ENCODE results near the gene FBH1.
"Not testable (repeated sequence)": the region's sequence is repeated elsewhere in the genome, so short reads cannot be mapped to it uniquely, and the experiment has no call there.

The FBH1 gene

DNA sequence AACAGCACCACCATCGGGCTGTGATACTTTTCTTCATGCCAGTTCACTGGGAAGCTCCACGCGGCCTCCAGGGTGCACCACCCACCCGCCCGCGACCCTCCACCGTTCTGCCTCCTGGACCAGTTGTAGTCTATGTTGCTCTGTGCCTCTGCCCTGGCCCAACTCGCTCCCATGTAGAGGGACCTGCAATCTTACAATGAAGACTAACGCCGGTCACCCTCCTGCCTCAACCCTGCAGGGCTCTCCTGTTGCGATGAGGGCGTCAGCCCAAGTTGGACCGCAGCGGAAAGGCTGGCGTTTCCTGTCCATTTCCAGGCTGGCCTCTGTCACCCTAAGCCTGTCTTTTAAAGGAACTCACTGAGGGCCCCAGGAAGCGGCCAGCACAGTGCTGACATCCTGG is 52.4 kb downstream of the FBH1 start:
- no peak for DNase-seq (ENCODE audit: low read depth)

DNA sequence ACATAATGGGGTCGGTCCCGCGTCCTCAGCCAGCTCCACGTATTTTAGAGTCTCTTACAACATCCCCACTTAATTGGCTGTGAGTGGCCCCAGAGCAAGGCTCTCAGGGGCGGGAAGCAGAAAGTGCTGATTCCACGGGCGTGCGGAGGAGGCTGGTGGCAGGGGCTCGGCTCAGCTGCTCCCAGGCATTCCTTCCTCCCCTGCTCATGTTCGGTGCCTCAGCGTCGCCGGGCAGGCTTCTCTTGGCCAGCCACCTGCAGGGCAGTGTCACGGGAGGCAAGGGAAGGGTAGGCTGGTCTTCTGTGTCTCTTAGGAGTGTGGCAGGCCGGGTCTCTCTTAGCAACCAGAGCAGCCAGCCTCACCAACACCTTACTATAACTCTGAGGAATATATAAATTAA is 53.5 kb downstream of the FBH1 start:
- no peak for DNase-seq (ENCODE audit: low read depth)

DNA sequence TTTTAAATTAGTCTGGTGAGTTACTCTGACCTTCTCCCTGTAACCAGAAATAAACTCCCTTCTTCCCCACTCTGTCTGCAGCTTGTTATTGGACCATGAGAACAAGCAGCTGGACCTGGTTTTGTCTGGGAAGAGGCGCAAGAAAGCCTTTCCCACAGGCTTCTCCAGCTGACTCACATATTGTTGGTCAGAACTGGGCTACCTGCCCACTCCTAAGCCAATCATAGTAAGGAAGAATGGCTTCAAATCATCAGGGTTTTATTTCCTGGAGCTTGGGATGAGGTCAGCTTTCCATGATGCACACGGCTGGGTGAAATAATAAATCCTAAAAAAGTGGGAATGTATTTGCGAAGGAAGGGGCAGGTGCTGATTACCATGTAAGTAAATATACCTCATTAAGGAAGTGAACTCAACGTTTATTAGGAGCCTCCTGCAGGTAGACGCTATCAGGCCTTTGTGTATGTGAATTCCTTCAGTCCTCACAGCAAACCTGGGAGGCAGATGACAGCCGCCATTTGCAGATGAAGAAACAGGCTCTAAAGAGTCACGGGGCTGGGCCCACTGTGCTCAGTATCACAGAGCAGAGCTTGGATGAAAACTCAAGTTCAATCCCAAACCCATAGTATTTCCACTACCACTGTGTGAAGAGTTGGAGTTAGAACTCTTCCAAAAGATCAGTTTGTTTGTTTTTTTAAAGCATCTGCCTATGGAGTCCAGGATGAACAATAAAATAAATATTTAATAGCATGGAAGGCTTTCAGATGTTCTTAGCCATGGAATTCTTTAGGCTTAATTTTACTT is 54.5 kb downstream of the FBH1 start:
- peak; percentile 80 for DNase-seq (ENCODE audit: low read depth)

DNA sequence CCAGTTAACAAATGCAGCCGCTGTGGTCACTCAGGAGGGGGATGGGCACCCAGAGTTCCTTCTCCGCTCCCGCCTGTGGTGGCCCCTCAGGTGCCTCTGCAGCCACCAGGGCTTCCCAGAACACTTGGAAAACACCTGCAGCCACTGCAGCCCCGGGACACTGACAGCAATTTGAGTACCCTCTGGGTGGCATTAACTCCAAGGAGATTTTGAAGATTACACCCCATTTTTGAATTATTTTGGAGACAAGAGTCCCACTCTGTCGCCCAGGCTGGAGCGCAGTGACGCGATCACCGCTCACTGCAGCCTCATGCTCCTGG is 55.1 kb downstream of the FBH1 start:
- no peak for DNase-seq (ENCODE audit: low read depth)

DNA sequence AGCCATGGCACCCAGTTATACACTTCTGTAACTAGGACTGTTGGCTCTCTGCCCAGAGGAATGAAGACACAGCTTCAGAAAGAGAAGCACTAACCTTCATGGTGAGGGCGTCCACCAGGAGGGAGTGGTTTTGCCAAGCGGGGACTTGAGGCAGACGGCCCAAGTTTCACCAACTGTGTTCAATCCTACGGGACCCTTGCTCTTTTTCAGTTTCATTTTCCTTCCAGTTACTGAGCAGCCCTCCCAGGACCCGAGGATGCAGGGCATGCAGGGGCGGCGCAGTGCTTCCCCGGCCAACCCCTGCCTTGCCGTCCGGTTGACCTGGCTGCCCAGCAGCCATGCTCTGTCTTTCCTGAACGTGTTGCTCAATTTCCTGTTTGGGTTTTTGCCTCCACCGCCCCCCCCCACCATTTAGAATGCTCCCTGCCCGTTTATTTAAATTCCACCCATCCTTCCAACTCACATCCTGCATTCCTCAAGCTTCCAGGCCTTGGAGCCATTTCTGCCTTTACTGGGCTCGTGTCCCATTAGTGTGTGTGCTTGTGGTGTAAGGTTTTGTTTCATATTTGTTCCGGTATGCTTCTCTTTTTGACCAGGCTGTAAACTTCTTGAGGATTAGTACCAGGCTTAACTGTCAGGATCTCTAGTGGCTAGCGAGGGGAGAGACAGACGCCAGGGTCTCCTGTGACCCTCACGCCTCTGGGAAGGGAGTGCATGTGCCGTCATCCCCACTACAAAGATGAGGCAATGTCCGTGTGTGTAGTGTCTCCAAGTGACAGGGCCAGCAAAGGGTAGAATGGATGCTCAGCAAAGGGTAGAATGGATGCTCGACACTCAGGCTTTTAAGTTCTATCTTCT is 55.7 kb downstream of the FBH1 start:
- no peak for DNase-seq (ENCODE audit: low read depth)

DNA sequence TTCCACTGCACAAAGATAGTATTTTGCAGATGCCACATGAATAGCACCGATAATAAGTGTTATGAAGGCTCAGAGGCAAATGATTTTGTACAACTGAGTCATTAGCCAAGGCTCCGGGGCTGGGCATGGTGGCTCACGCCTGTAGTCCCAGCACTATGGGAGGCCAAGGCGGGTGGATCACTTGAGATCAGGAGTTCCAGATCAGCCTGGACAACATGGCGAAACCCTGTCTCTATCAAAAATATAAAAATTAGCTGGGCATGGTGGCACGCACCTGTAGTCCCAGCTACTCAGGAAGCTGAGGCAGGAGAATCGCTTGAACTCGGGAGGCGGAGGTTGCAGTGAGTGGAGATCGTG is 56.4 kb downstream of the FBH1 start:
- not testable (repeated sequence) for DNase-seq (ENCODE audit: low read depth)

DNA sequence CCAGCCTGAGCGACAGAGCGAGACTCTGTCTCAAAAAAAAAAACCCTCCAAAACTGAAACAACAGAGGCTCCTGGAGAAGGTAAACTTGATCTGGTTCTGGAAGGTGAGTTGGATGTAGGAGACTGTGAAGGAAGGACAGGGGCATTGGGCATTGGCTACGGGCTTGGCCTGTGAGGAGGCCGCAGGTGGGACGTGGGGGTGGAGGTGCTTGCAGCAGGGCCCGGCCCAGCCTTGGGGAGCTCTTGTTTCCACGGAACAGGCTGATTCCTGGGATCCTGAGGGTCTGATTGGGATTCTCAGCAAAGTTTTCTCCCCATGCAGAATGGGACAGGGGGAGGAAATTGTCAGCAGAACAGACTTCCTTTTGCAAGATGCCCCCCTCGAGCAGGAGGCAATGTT is 56.7 kb downstream of the FBH1 start:
- no peak for DNase-seq (ENCODE audit: low read depth)

DNA sequence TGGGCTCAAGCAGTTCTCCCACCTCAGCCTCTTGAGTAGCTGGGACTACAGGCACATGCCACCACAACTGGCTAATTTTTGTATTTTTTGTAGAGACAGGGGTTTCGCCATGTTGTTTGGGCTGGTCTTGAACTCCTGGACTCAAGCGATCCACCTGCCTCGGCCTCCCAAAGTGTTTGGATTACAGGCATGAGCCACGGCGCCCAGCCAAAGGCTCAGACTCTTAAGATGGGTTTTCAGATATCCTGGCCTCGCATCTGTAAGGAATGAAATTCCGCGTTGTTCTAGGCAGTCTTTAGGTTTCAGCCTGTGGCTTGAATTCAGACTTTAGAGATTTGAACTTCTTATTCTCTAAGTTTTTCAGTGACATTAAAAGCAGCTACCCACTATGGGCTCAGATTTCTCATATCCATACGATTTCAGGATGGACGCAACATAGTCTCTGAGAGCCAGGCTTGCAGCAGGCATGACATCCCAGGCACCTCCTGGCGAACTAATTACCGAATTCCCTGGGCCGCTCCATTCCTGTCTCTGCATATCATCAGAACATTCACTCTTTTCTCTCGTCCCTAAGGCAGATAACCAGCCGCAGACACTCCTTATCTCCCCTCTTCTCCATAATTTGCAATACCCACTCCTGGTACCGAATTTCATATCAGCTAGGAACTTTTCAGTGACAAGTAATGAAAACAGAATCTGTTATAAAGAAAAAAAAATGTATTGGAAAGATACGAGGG is 57.6 kb downstream of the FBH1 start:
- no peak for DNase-seq (ENCODE audit: low read depth)

DNA sequence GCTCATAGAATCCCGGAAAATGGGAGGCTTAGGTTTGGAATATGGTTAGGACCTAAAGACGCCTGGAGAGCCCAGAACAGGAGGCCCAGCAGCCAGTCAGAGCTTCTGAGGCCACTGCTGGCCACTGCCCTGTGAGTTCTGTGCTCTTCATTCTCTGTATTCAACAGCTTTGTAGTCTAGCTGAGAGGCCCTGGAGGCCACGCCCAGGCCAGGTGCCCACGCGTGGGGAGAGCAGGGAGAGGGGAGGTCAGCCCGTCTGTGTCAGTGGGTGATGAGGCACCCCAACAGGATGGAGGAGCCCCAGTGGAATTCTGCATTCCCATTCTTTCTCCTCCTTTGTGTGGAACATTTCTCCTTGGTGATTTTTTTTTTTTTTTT is 58.2 kb downstream of the FBH1 start:
- DNase-seq (ENCODE audit: low read depth), result no peak

DNA sequence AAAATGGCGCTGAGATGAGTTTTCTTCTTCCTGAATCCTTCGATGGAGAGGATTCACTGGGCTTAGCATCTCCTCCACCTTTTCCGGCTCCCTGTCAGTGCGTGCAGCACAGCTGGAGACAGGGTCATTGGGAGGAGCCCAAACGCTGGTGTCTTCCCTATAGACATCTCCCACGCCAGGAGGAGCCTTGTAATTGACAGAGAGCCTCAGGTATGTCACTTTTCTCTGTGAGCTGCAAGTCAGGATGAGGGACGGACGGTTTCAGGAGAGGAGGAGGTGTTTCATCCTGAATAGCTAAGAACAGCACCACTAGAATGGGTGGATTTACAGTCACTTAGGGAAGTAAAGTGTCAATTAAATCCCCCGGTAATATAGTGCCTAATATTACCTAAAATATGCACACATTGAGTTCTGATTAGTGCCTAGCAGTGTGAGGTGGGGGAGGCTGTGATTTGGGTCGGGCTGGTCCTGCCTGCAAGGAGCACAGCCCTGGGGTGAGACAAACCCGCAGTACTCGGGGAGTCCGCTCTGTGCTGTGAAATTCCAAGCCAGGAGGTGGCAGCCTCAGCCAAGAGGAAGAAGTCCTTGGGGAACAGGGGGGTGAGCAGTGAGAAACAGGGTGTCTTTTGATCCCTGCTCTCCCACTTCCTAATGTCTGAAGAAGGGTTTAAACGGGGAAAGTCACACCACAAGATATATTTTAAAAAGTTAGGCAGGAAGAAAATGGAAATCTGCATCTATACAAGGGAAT is 59.1 kb downstream of the FBH1 start:
- DNase-seq (ENCODE audit: low read depth), result no peak

DNA sequence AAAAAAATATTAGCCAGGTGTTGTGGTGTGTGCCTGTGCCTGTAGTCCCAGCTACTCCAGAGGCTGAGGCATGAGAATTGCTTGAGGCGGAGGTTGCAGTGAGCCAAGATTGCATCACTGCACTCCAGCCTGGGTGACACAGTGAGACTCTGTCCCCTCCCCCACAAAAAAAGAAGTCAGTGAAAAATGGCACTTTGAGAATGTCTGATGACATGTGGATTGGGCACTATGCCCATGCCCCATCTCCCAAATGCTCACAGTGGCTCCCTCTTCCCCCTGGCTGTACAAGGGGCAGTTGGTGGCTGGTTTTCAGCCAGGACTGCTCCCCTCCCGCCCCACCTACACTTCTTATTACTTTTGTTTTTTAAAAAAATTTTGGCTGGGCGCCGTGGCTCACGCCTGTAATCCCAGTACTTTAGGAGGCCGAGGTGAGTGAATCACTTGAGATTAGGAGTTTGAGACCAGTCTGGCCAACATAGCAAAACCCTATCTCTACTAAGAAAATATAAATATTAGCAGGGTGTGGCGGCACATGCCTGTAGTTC is 61.2 kb downstream of the FBH1 start:
- no peak for DNase-seq (ENCODE audit: low read depth)

DNA sequence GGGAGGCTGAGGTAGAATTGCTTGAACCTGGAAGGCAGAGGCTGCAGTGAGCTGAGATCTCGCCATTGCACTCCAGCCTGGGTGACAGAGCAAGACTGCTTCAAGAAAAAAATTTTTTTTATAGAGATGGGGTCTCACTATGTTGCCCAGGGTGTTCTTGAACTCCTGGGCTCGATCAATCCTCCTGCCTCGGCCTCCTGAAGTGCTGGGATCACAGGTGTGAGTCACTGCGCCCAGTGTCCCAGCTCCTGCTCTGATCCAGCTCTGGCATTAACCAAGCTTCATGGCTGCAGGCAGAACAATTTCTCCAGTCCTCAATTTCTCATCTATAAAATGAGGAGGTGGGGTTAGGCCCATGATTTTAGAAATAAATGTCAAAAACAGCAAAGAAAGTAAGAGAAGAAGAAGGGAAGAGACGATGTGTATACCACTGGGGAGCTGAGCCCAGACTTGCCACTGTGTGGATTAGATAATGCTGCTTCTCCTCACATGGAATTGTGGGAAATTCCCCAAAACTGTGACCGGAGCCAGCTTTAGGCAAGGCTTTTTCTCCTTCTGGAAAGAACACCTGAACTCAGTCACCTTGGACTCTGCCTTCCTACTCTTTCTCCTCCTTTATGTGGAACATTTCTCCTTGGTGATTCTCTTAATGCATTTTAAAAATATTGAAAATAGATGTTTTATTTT is 61.8 kb downstream of the FBH1 start:
- no peak for DNase-seq (ENCODE audit: low read depth)

DNA sequence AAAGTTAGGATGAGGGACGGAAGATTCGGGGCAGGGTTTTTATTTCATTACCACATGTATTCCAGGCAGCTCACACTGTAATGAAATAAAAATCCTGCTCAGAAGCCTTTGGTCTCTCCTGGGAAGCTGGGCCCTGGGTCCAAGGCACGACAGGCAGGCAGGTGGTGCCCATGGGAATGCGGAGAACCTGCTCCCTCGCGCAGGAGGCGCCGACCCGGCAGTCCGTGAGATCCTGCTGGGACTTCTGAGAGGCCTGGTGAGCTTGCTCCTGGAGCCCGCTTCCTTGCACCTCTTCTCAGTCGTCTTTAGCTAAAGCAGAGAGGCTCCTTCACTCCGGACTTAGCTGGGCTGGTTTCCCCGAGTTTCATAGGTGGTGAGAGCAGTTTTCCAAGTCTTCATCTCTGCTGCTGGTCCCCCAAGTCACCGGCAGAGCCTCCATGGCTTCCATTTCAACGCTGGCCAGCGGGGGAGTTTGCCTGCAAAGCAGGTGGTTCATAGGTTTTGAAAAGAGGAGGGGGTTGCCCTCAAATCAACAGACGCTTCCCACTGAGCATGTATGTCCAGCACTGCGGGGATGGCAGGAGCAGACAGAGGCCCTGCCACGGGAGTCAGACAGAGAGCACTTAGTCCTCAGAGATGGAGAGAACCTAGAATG is 62.8 kb downstream of the FBH1 start:
- DNase-seq (ENCODE audit: low read depth), result no peak

DNA sequence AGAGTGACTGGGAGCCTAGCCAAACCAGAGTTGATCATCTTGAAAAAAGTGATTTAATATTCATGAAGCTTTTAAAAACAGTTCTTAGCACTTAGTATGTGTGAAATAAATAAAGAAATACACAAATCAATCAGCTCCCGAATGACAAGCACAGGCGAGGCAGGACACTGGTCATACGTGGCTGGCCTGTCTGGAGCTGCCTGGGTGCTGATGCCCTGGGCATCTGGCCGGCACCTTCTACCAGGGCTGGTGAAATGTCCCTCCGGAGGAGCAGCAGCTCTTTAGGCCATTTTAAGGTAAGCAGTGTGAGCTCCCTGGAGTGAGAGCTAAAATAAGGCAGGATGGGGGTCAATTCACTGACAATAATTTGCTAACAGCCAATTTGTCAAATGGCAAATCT is 63.6 kb downstream of the FBH1 start:
- DNase-seq (ENCODE audit: low read depth), result no peak

DNA sequence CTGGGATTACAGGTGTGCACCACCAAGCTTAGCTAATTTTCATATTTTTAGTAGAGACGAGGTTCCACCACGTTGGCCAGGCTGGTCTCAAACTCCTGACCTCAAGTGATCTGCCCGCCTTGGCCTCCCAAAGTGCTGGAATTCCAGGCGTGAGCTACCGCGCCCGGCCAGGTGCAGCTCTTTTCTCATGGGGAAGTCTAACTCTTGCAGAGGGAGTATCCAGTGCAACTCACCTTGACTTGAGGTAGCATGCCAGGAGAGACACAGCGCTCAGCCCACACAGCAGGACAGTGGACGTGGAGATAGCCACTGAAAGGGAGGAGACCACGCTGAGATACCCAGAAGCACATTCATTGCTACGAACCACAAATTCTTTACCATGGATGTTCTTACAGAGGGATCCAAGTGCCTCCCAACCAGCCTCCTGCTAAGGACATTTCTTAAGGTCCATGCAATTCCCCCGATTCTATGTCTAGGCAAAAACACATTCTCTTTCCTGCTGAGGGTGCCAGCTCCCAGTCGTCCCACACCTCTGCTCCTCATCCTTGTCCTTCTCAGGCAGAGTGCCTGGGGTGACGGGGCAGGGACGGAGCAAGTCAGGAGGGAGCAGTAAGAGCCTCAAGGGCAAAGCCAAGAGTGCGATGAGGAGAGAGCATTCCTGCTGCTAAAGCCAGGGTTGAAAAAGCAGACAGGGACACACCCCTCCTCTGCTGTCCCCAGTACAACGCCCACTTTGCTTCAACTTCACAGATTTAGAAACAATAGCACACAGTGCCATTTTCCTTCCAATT is 66.3 kb downstream of the FBH1 start:
- DNase-seq (ENCODE audit: low read depth), result no peak

DNA sequence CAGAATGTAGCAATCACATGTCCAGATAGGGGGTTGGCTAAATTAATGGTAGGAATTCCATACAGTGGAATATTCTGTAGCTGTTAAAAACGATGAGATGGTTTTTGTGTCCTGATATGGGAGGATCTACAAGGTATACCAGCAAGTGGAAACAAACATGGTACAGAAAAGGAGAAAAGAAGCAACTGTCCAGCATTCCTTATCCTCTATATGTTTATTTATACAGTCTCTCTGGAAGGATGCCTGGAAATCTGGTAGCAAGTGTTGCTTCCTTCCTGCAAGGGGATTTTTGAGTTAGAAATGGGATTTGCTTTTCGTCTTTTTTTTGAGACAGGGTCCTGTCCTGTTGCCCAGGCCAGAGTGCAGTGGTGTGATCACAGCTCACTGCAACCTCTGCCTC is 68.0 kb downstream of the FBH1 start:
- no peak for DNase-seq (ENCODE audit: low read depth)

DNA sequence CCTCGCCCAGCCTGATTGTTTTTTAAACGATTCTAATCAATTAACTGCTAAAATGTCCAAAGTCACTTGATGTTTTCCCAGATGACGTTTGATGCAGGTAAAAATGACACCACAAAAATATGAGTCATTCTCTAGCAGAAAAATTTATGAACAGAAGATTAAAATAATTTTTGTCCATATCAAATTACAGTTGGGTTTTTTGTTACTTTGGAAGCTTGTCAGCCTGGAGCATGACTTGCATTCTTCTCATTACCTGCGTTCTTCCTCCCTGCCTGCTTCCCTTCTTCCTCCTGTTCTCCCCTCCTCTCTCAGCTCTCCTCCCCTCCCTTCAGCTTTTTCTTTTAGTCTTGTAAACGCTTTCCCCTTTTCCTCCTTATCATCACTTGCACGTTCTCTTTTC is 68.6 kb downstream of the FBH1 start:
- DNase-seq (ENCODE audit: low read depth), result no peak

DNA sequence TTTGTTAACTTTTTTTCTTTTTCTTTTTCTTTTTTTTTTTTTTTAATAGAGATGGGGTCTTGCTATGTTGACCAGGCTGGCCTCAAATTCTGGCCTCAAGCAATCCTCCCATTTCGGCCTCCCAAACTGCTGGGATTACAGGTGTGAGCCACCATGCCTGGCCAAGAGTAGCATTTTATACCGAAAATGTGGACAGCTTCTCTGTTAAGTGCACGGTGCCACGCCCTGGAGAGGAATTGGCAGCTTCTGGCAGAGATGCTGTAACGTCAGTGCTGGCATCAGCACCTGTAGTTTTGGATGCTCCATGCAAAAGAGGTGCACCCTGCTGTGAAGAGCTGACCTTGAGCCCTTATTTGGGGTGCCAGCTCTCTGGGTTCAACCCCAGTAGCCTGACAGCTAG is 69.1 kb downstream of the FBH1 start:
- DNase-seq (ENCODE audit: low read depth), result no peak

DNA sequence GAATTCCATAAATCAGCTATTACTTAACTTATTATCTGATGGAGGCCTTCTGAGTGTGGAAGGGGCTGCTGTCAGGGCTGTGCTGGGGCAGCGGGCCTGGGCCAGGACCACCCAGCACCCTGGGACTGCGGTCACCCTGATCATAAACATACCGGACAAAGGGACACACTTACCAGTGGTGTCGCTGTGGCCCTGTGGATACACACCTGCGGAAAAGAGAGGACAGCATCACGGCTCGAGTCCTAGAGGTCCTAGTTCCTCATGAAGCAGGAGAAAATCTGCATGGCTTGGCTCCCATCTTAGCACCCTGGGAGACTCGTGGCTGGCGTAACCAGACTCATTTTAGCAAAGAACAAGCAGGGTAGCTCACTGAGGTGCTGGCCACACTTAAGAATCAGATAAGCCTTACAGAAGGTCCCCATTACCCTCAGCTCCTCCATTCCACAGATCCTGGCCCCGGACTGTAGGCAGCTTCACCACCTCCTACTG is 69.6 kb downstream of the FBH1 start:
- no peak for DNase-seq (ENCODE audit: low read depth)

Data from HS-5 (cell line).